CD4-positive, alpha-beta T cell (primary cell): ENCODE results near the gene CHCHD10. TPM values are rescaled to one million over a fixed set of nuclear protein-coding genes. Genes with fewer than 3 reads are reported as not detected.

Experiments
- ATAC-seq: fragments of 200-7000 bp; cut with Tn5 transposase; one replicate; pipeline ENCODE4 v1.10.0; 2022; ENCODE audit warnings: mild to moderate bottlenecking; ENCODE audit not compliant: poor library complexity
- CTCF ChIA-PET: fragments of 350-600 bp; sonication (Branson Sonifier 250); formaldehyde crosslinking; loops from one replicate; lab custom pipeline; 2021; ENCODE audit warnings: antibody characterized with exemption, inconsistent platforms; lab: Charles Lee
- POLR2A ChIA-PET: fragments of 350-600 bp; sonication (Branson Sonifier 250); formaldehyde crosslinking; loops from one replicate; lab custom pipeline; 2021; ENCODE audit warnings: antibody characterized with exemption, inconsistent platforms; lab: Charles Lee
- DNase-seq, 14 experiments: peaks; one replicate each; pipeline ENCODE4 v3.0.0-alpha.2; 2013 to 2020; ENCODE audit warnings: mixed read lengths in 2 of 14
- H3K27ac ChIP-seq, 2 donors: one replicate each; pipeline versions ENCODE4 v1.5.1 to v1.7.0; 2013; ENCODE audit warnings: low read length in 2 of 2, low read depth in 1 of 2, mild to moderate bottlenecking in 1 of 2
- H3K27me3 ChIP-seq, 2 experiments: 1 replicate in 1 of 2; 2 replicates in 1 of 2; pipeline versions ENCODE4 v1.6.1 to v1.7.0; 2013; ENCODE audit warnings: low read length in 2 of 2, control low read depth in 1 of 2, mild to moderate bottlenecking in 1 of 2, moderate library complexity in 1 of 2; ENCODE audit not compliant: insufficient read depth in 2 of 2, control insufficient read depth in 1 of 2
- H3K36me3 ChIP-seq: one replicate; pipeline ENCODE4 v1.6.1; 2013; ENCODE audit warnings: low read length, control low read depth; ENCODE audit not compliant: insufficient read depth
- H3K4me1 ChIP-seq: one replicate; pipeline ENCODE4 v1.6.1; 2013; ENCODE audit warnings: low read length, control low read depth; ENCODE audit not compliant: insufficient read depth
- H3K4me3 ChIP-seq: one replicate; pipeline ENCODE4 v1.5.1; 2013; ENCODE audit warnings: mild to moderate bottlenecking, low read length, moderate library complexity
- H3K9me3 ChIP-seq, 2 experiments: 1 replicate in 1 of 2; 2 replicates in 1 of 2; pipeline versions ENCODE4 v1.6.1 to v1.7.0; 2013; ENCODE audit warnings: low read length in 2 of 2, mild to moderate bottlenecking in 2 of 2, control low read depth in 1 of 2, moderate library complexity in 1 of 2; ENCODE audit not compliant: control insufficient read depth in 1 of 2, insufficient read depth in 1 of 2
- H3K27ac Mint-ChIP-seq: one replicate; pipeline ENCODE4 v1.8.0; 2020; ENCODE audit warnings: mixed read lengths
- H3K27me3 Mint-ChIP-seq: one replicate; pipeline ENCODE4 v1.8.0; 2021; ENCODE audit warnings: mixed read lengths
- H3K36me3 Mint-ChIP-seq: one replicate; pipeline ENCODE4 v1.8.0; 2021; ENCODE audit warnings: low read depth, mixed read lengths
- H3K4me1 Mint-ChIP-seq: one replicate; pipeline ENCODE4 v1.8.0; 2021; ENCODE audit warnings: low read depth, mixed read lengths
- H3K4me3 Mint-ChIP-seq: one replicate; pipeline ENCODE4 v1.8.0; 2020; ENCODE audit warnings: mild to moderate bottlenecking, mixed read lengths
- H3K9me3 Mint-ChIP-seq: one replicate; pipeline ENCODE4 v1.8.0; 2020; ENCODE audit warnings: mixed read lengths
- CTCF ChIP-seq: fragments of 200-600 bp; IDR thresholded peaks from one replicate; pipeline ENCODE4 v1.8.0; 2022; ENCODE audit warnings: antibody characterized with exemption, mild to moderate bottlenecking
- intact Hi-C, 2 experiments: fragments of 100-400 bp; cut with DNase I in 1 of 2; cut with micrococcal nuclease in 1 of 2; formaldehyde crosslinking; loops; one replicate each; pipeline versions ENCODE4 v1.15.1 to v1.9.0; 2023 to 2025; cut with DNase I, micrococcal nuclease
- total RNA-seq, 174 experiments: library from RNA in 2 of 174; stranded (reverse) in 2 of 174; gene quantifications; one replicate each; pipeline ENCODE4 v1.2.3 and lab custom pipeline; 2021 to 2026

Gene CHCHD10
- total RNA-seq, 2 experiments from 2014 or later: 34.4 to 43.0 TPM

GRCh38 chr22:23750714-23751440 lies 16.9 kb downstream of the CHCHD10 start, which contains the start of gene ZNF70:
ZNF70 (minus strand) TSS chr22:23751112; CDS start chr22:23745140, 5,972 bp downstream.
- Histone ChIP-seq H3K27me3 (no peaks in the 10 kb centered on the region), H3K4me3 (peak within 1 kb of the TSS; percentile 84), H3K27ac (peak within 1 kb of the TSS; percentile 43 to 73), H3K9me3 (no peaks in the 10 kb centered on the region), H3K36me3 (no peaks in the 10 kb centered on the region), H3K4me1 (peaks cover 17% of the 10 kb centered on the region)
- Mint-ChIP-seq H3K27me3 (no peaks in the 10 kb centered on the region), H3K36me3 (peaks cover 8% of the 10 kb centered on the region), H3K9me3 (no peaks in the 10 kb centered on the region), H3K4me3 (peak within 1 kb of the TSS; percentile 81), H3K27ac (peak within 1 kb of the TSS; percentile 72), H3K4me1 (peaks cover 12% of the 10 kb centered on the region)
- DNase-seq (peak; percentile 67 to 95 (median 84)), ATAC-seq (peak; percentile 99)
- intact Hi-C loops: loop anchor here (1.0 to 2.0 kb wide), 3 partner anchors 34 to 36 kb away; partner anchors contain the start of gene SMARCB1 (in 1 of the 2)
- TF ChIP-seq CTCF: no peak
- CTCF ChIA-PET: interaction anchor here (0.6 to 1.4 kb wide), 3 partner anchors 16 to 143 kb away, joined by 3 read pairs; partner anchors contain the start of gene MIF
- POLR2A ChIA-PET: interaction anchor here (0.6 to 1.6 kb wide), 12 partner anchors 13 to 143 kb away, joined by 3 to 11 read pairs (median 5); partner anchors contain the start of genes CHCHD10, MIF, SLC2A11 and SMARCB1

- H3K4me3 ChIP-seq: peak overlapping the region; percentile 72
- Mint-ChIP-seq H3K9me3 (no peaks in the 10 kb centered on the region), H3K36me3 (peaks cover 9% of the 10 kb centered on the region), H3K4me1 (peaks cover 12% of the 10 kb centered on the region), H3K4me3 (peak overlapping the region; percentile 81), H3K27ac (peak overlapping the region; percentile 16), H3K27me3 (no peaks in the 10 kb centered on the region)
- intact Hi-C loops: loop anchor here in 1 of 2 experiments (2.0 kb wide), 1 partner anchor 36 kb away; the partner anchor contains the start of gene SMARCB1
- no peaks in the 10 kb centered on the region for H3K9me3 ChIP-seq
- H3K36me3 ChIP-seq: no peaks in the 10 kb centered on the region
- ChIA-PET POLR2A (interaction anchor here (0.6 to 1.6 kb wide), 12 partner anchors 13 to 143 kb away, joined by 3 to 11 read pairs (median 5); partner anchors contain the start of genes CHCHD10, MIF, SLC2A11 and SMARCB1), CTCF (interaction anchor here (0.6 to 1.4 kb wide), 3 partner anchors 16 to 144 kb away, joined by 3 read pairs; partner anchors contain the start of gene MIF)
- peaks cover 17% of the 10 kb centered on the region for H3K4me1 ChIP-seq
- H3K27me3 ChIP-seq: no peaks in the 10 kb centered on the region
- no peak for TF ChIP-seq CTCF
- H3K27ac ChIP-seq: peak overlapping the region in 1 of 2 donors; percentile 48
- no peak for DNase-seq
- ATAC-seq: no peak
Measured at GRCh38 chr22:23750367-23750713, 17.4 kb downstream of the CHCHD10 start.

GRCh38 chr22:23749841-23750301 lies 17.9 kb downstream of the CHCHD10 start:
- H3K4me3 ChIP-seq: no peak overlapping the region
- Mint-ChIP-seq H3K27me3 (no peaks in the 10 kb centered on the region), H3K9me3 (no peaks in the 10 kb centered on the region), H3K4me3 (peak overlapping the region; percentile 81), H3K4me1 (peaks cover 12% of the 10 kb centered on the region), H3K36me3 (peaks cover 14% of the 10 kb centered on the region), H3K27ac (peak overlapping the region; percentile 16)
- no peak for TF ChIP-seq CTCF
- H3K4me1 ChIP-seq: peaks cover 17% of the 10 kb centered on the region
- DNase-seq: no peak
- H3K27me3 ChIP-seq: no peaks in the 10 kb centered on the region
- intact Hi-C loops: loop anchor here in 1 of 2 experiments (2.0 kb wide), 1 partner anchor 37 kb away; the partner anchor contains the start of gene SMARCB1
- peaks cover 3% of the 10 kb centered on the region for H3K36me3 ChIP-seq
- POLR2A ChIA-PET: interaction anchor here (1.1 to 1.6 kb wide), 2 partner anchors 52 to 54 kb away, joined by 5 to 6 read pairs; no protein-coding TSS in a partner anchor
- H3K9me3 ChIP-seq: no peaks in the 10 kb centered on the region
- no peak overlapping the region for H3K27ac ChIP-seq
- CTCF ChIA-PET: interaction anchor here (0.7 kb wide), 1 partner anchor 32 kb away, joined by 3 read pairs; no protein-coding TSS in a partner anchor
- no peak for ATAC-seq
